Measurements from ENCODE around the gene PCDHGA1. TPM values are rescaled to one million over a fixed set of nuclear protein-coding genes. Genes with fewer than 3 reads are reported as not detected.

PCDHGA1 gene
- total and polyA plus RNA-seq, 4 donors, result 0.05 to 0.08 (median 0.05) TPM; not detected in 1

- no peak overlapping the region for H3K27ac ChIP-seq (ENCODE audit: low read depth in 1 of 2, low read length in 2 of 2)
- 88% methylated on average over 7 of the region's 7 CpGs for WGBS
- H3K36me3 ChIP-seq (ENCODE audit: control insufficient read depth in 4 of 4, insufficient read depth in 3 of 4, low read depth in 1 of 4, low read length in 3 of 4), result peaks cover 0 to 2% (median 0%) of the 10 kb centered on the region in 4 donors
- no peak overlapping the region for H3K9ac ChIP-seq (ENCODE audit: low read depth in 1 of 2, low read length in 2 of 2)
- no peak for TF ChIP-seq RXRA (IDR thresholded peaks at IDR 0.05)
- no peak for TF ChIP-seq MAX (IDR thresholded peaks at IDR 0.05)
- no peak for TF ChIP-seq FOXA2 (IDR thresholded peaks at IDR 0.05)
- no peak for TF ChIP-seq REST (IDR thresholded peaks at IDR 0.05)
- no peak for TF ChIP-seq RAD21 (IDR thresholded peaks at IDR 0.05)
- TF ChIP-seq NR2F2 (IDR thresholded peaks at IDR 0.05), result no peak
- TF ChIP-seq, protein P1, sequence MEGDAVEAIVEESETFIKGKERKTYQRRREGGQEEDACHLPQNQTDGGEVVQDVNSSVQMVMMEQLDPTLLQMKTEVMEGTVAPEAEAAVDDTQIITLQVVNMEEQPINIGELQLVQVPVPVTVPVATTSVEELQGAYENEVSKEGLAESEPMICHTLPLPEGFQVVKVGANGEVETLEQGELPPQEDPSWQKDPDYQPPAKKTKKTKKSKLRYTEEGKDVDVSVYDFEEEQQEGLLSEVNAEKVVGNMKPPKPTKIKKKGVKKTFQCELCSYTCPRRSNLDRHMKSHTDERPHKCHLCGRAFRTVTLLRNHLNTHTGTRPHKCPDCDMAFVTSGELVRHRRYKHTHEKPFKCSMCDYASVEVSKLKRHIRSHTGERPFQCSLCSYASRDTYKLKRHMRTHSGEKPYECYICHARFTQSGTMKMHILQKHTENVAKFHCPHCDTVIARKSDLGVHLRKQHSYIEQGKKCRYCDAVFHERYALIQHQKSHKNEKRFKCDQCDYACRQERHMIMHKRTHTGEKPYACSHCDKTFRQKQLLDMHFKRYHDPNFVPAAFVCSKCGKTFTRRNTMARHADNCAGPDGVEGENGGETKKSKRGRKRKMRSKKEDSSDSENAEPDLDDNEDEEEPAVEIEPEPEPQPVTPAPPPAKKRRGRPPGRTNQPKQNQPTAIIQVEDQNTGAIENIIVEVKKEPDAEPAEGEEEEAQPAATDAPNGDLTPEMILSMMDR (IDR thresholded peaks at IDR 0.05; ENCODE audit: low read depth, low read length, missing input control), result no peak
- no peak for TF ChIP-seq SP1 (IDR thresholded peaks at IDR 0.05)
- no peak for TF ChIP-seq FOXA1 (IDR thresholded peaks at IDR 0.05)
- no peak for TF ChIP-seq TAF1 (conservative IDR thresholded peaks at IDR 0.05)
- no peak for TF ChIP-seq HNF4G (IDR thresholded peaks at IDR 0.05)
- no peak for TF ChIP-seq JUND (IDR thresholded peaks at IDR 0.05)
- no peak for TF ChIP-seq GABPA (IDR thresholded peaks at IDR 0.05 in 1 of 2, conservative IDR thresholded peaks at IDR 0.05 in 1 of 2)
- TF ChIP-seq YY1 (IDR thresholded peaks at IDR 0.05), result no peak
- TF ChIP-seq, protein P2, sequence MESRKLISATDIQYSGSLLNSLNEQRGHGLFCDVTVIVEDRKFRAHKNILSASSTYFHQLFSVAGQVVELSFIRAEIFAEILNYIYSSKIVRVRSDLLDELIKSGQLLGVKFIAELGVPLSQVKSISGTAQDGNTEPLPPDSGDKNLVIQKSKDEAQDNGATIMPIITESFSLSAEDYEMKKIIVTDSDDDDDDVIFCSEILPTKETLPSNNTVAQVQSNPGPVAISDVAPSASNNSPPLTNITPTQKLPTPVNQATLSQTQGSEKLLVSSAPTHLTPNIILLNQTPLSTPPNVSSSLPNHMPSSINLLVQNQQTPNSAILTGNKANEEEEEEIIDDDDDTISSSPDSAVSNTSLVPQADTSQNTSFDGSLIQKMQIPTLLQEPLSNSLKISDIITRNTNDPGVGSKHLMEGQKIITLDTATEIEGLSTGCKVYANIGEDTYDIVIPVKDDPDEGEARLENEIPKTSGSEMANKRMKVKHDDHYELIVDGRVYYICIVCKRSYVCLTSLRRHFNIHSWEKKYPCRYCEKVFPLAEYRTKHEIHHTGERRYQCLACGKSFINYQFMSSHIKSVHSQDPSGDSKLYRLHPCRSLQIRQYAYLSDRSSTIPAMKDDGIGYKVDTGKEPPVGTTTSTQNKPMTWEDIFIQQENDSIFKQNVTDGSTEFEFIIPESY (IDR thresholded peaks at IDR 0.05), result no peak
- no peak for TF ChIP-seq EGR1 (IDR thresholded peaks at IDR 0.05; ENCODE audit: low read depth in 2 of 2)
- no peak overlapping the region for H3K4me3 ChIP-seq (ENCODE audit: low read depth in 1 of 3, low read length in 3 of 3)
- H3K4me1 ChIP-seq (ENCODE audit: control insufficient read depth in 4 of 4, insufficient read depth in 4 of 4, low read length in 3 of 4), result peaks cover 0 to 13% (median 5%) of the 10 kb centered on the region in 4 donors
- H3K27me3 ChIP-seq (ENCODE audit: control insufficient read depth in 4 of 4, insufficient read depth in 4 of 4, low read length in 3 of 4), result peaks cover 0 to 2% (median 0%) of the 10 kb centered on the region in 4 donors
- peaks cover 0 to 5% (median 2%) of the 10 kb centered on the region in 4 donors for H3K9me3 ChIP-seq (ENCODE audit: control insufficient read depth in 4 of 4, low read length in 3 of 4)
- DNase-seq (ENCODE audit: low spot score), result no peak
These were observed 156.8 kb downstream of the PCDHGA1 start for GRCh38 chr5:141487131-141487530.

All from liver (tissue), 9 donors.